ENCODE data around the gene TBC1D7.

GRCh38 chr6:13297391-13297790 lies 30.9 kb downstream of the TBC1D7 start:
- TF ChIP-seq JUN (IDR thresholded peaks at IDR 0.05) (no peak), CTCF (IDR thresholded peaks at IDR 0.05) (no peak), RAD21 (conservative IDR thresholded peaks at IDR 0.05 in 1 of 2, IDR thresholded peaks at IDR 0.05 in 1 of 2) (no peak), POLR2A (IDR thresholded peaks at IDR 0.05; ENCODE audit: low read length) (no peak)

All from A549 (cell line).